Measurements from ENCODE around the gene FNIP2. TPM values are rescaled to one million over a fixed set of nuclear protein-coding genes. Genes with fewer than 3 reads are reported as not detected.

FNIP2 gene
- total RNA-seq, 1 donor from 2014 or later, result 25.3 TPM

GRCh38 chr4:158812543-158812942 is 43.7 kb downstream of the FNIP2 start:
- TF ChIP-seq POLR2A (IDR thresholded peaks at IDR 0.05), result no peak
- TF ChIP-seq CTCF (IDR thresholded peaks at IDR 0.05), result no peak
- intact Hi-C loops (cut with DNase I), result no loop called here
- Histone ChIP-seq H3K4me1 (peaks cover 39% of the 10 kb centered on the region), H3K27me3 (no peaks in the 10 kb centered on the region), H3K4me3 (no peak overlapping the region), H3K27ac (no peak overlapping the region), H3K9me3 (no peaks in the 10 kb centered on the region), H3K36me3 (no peaks in the 10 kb centered on the region)
- DNase-seq (ENCODE audit: extremely low spot score in 2 of 2), result no peak

GRCh38 chr4:158813113-158813512 is 44.3 kb downstream of the FNIP2 start:
- no peak for TF ChIP-seq POLR2AphosphoS5 (IDR thresholded peaks at IDR 0.05; ENCODE audit: insufficient read depth in 1 of 2, low read depth in 1 of 2)
- no peak for TF ChIP-seq POLR2A (IDR thresholded peaks at IDR 0.05)
- no peak for TF ChIP-seq CTCF (IDR thresholded peaks at IDR 0.05)

GRCh38 chr4:158814207-158814606 is 45.4 kb downstream of the FNIP2 start:
- Histone ChIP-seq H3K27ac (no peak overlapping the region), H3K4me1 (peaks cover 33% of the 10 kb centered on the region)
- intact Hi-C loops (cut with DNase I), result no loop called here

More at GRCh38 chr4:158813113-158813512, 44.3 kb downstream of the FNIP2 start:
- no peak overlapping the region for H3K4me3 ChIP-seq
- intact Hi-C loops (cut with DNase I), result no loop called here
- no peak overlapping the region for H3K27ac ChIP-seq
- no peaks in the 10 kb centered on the region for H3K36me3 ChIP-seq
- H3K4me1 ChIP-seq, result peaks cover 39% of the 10 kb centered on the region
- no peak for DNase-seq (ENCODE audit: extremely low spot score in 2 of 2)
- H3K9me3 ChIP-seq, result no peaks in the 10 kb centered on the region
- no peaks in the 10 kb centered on the region for H3K27me3 ChIP-seq

GRCh38 chr4:158814636-158815330 is 46.0 kb downstream of the FNIP2 start:
- Histone ChIP-seq H3K9me3 (no peaks in the 10 kb centered on the region), H3K27ac (no peak overlapping the region), H3K27me3 (no peaks in the 10 kb centered on the region), H3K4me1 (peaks cover 31% of the 10 kb centered on the region), H3K4me3 (no peak overlapping the region), H3K36me3 (no peaks in the 10 kb centered on the region)
- TF ChIP-seq CTCF (IDR thresholded peaks at IDR 0.05), result no peak
- TF ChIP-seq POLR2A (IDR thresholded peaks at IDR 0.05), result no peak
- no peak for TF ChIP-seq POLR2AphosphoS5 (IDR thresholded peaks at IDR 0.05; ENCODE audit: insufficient read depth in 1 of 2, low read depth in 1 of 2)
- no peak for DNase-seq (ENCODE audit: extremely low spot score in 2 of 2)
- intact Hi-C loops (cut with DNase I), result no loop called here

More at GRCh38 chr4:158814207-158814606, 45.4 kb downstream of the FNIP2 start:
- H3K9me3 ChIP-seq, result no peaks in the 10 kb centered on the region
- DNase-seq (ENCODE audit: extremely low spot score in 2 of 2), result no peak
- no peaks in the 10 kb centered on the region for H3K36me3 ChIP-seq
- TF ChIP-seq CTCF (IDR thresholded peaks at IDR 0.05) (no peak), POLR2AphosphoS5 (IDR thresholded peaks at IDR 0.05; ENCODE audit: insufficient read depth in 1 of 2, low read depth in 1 of 2) (no peak)
- no peaks in the 10 kb centered on the region for H3K27me3 ChIP-seq
- H3K4me3 ChIP-seq, result no peak overlapping the region

GRCh38 chr4:158816955-158817354 is 48.1 kb downstream of the FNIP2 start:
- peaks cover 29% of the 10 kb centered on the region for H3K4me1 ChIP-seq

More at GRCh38 chr4:158816955-158817354, 48.1 kb downstream of the FNIP2 start:
- H3K4me3 ChIP-seq, result no peak overlapping the region
- no peaks in the 10 kb centered on the region for H3K9me3 ChIP-seq
- no peak overlapping the region for H3K27ac ChIP-seq
- DNase-seq (ENCODE audit: extremely low spot score in 2 of 2), result no peak
- TF ChIP-seq POLR2AphosphoS5 (IDR thresholded peaks at IDR 0.05; ENCODE audit: insufficient read depth in 1 of 2, low read depth in 1 of 2) (no peak), CTCF (IDR thresholded peaks at IDR 0.05) (no peak), POLR2A (IDR thresholded peaks at IDR 0.05) (no peak)
- no peaks in the 10 kb centered on the region for H3K36me3 ChIP-seq
- no peaks in the 10 kb centered on the region for H3K27me3 ChIP-seq
- intact Hi-C loops (cut with DNase I), result no loop called here

Data from vagina (tissue), 2 donors.